ENCODE results near the gene KRTAP4-2. TPM values are rescaled to one million over a fixed set of nuclear protein-coding genes. Genes with fewer than 3 reads are reported as not detected.
"Not testable (repeated sequence)": the region's sequence is repeated elsewhere in the genome, so short reads cannot be mapped to it uniquely, and the experiment has no call there.

Gene KRTAP4-2
- total RNA-seq, 1 donor = not detected

- H4K20me1 ChIP-seq (ENCODE audit: insufficient read depth, low read length) = no peaks in the 10 kb centered on the region
- no peak for TF ChIP-seq CTCF (IDR thresholded peaks at IDR 0.05; ENCODE audit: extremely low read depth, low read depth, low read length)
- H3K9me3 ChIP-seq (ENCODE audit: low read depth, low read length) = no peaks in the 10 kb centered on the region
- H3K4me2 ChIP-seq (ENCODE audit: insufficient read depth, low read length) = peak overlapping the region; percentile 44
- no peaks in the 10 kb centered on the region for H3K27me3 ChIP-seq (ENCODE audit: insufficient read depth, low read length)
- peaks cover 10% of the 10 kb centered on the region for H3K4me1 ChIP-seq (ENCODE audit: insufficient read depth, low read length)
- H3K79me2 ChIP-seq (ENCODE audit: insufficient read depth, low read length) = no peaks in the 10 kb centered on the region
- no peak for DNase-seq (ENCODE audit: insufficient read length, low spot score, missing footprints)
- no peak overlapping the region for H3K27ac ChIP-seq (ENCODE audit: low read depth, low read length)
- H3K36me3 ChIP-seq (ENCODE audit: insufficient read depth, low read length) = no peaks in the 10 kb centered on the region
- no peak overlapping the region for H3K4me3 ChIP-seq (ENCODE audit: insufficient read depth, low read length)
- peak overlapping the region; percentile 74 for H2AFZ ChIP-seq (ENCODE audit: low read length)
These were observed 18.0 kb upstream of the KRTAP4-2 start for GRCh38 chr17:41196068-41196467.

- Histone ChIP-seq H3K27me3 (ENCODE audit: insufficient read depth, low read length) (no peaks in the 10 kb centered on the region), H3K36me3 (ENCODE audit: insufficient read depth, low read length) (no peaks in the 10 kb centered on the region), H2AFZ (ENCODE audit: low read length) (no peak overlapping the region), H3K4me3 (ENCODE audit: insufficient read depth, low read length) (no peak overlapping the region), H3K9me3 (ENCODE audit: low read depth, low read length) (no peaks in the 10 kb centered on the region), H3K4me2 (ENCODE audit: insufficient read depth, low read length) (no peak overlapping the region), H3K27ac (ENCODE audit: low read depth, low read length) (no peak overlapping the region), H3K79me2 (ENCODE audit: insufficient read depth, low read length) (no peaks in the 10 kb centered on the region), H4K20me1 (ENCODE audit: insufficient read depth, low read length) (no peaks in the 10 kb centered on the region), H3K4me1 (ENCODE audit: insufficient read depth, low read length) (no peaks in the 10 kb centered on the region)
- DNase-seq (ENCODE audit: insufficient read length, low spot score, missing footprints) = no peak
- TF ChIP-seq CTCF (IDR thresholded peaks at IDR 0.05; ENCODE audit: extremely low read depth, low read depth, low read length) = no peak
These were observed 12.3 kb upstream of the KRTAP4-2 start for GRCh38 chr17:41190328-41190727.

GRCh38 chr17:41189837-41190318, 11.9 kb upstream of the KRTAP4-2 start, which contains the start of gene KRTAP9-1:
Gene KRTAP9-1 (plus strand): TSS chr17:41189887. CDS start chr17:41189887, 0 bp downstream.
- not testable (repeated sequence) for H3K4me2 ChIP-seq (ENCODE audit: insufficient read depth, low read length); H3K36me3 ChIP-seq (ENCODE audit: insufficient read depth, low read length); DNase-seq (ENCODE audit: insufficient read length, low spot score, missing footprints); H2AFZ ChIP-seq (ENCODE audit: low read length); H3K27me3 ChIP-seq (ENCODE audit: insufficient read depth, low read length); H3K4me3 ChIP-seq (ENCODE audit: insufficient read depth, low read length); H4K20me1 ChIP-seq (ENCODE audit: insufficient read depth, low read length); H3K79me2 ChIP-seq (ENCODE audit: insufficient read depth, low read length); H3K4me1 ChIP-seq (ENCODE audit: insufficient read depth, low read length); H3K9me3 ChIP-seq (ENCODE audit: low read depth, low read length); H3K27ac ChIP-seq (ENCODE audit: low read depth, low read length)

- no peak for TF ChIP-seq CTCF (IDR thresholded peaks at IDR 0.05; ENCODE audit: extremely low read depth, low read depth, low read length)
These were observed 8.9 kb upstream of the KRTAP4-2 start for GRCh38 chr17:41186872-41187271.

More at GRCh38 chr17:41186872-41187271, 8.9 kb upstream of the KRTAP4-2 start:
- Histone ChIP-seq H3K4me2 (ENCODE audit: insufficient read depth, low read length) (no peak overlapping the region), H3K27ac (ENCODE audit: low read depth, low read length) (no peak overlapping the region), H2AFZ (ENCODE audit: low read length) (no peak overlapping the region), H3K4me3 (ENCODE audit: insufficient read depth, low read length) (no peak overlapping the region), H3K36me3 (ENCODE audit: insufficient read depth, low read length) (no peaks in the 10 kb centered on the region), H3K9me3 (ENCODE audit: low read depth, low read length) (no peaks in the 10 kb centered on the region), H3K79me2 (ENCODE audit: insufficient read depth, low read length) (no peaks in the 10 kb centered on the region), H3K27me3 (ENCODE audit: insufficient read depth, low read length) (no peaks in the 10 kb centered on the region), H3K4me1 (ENCODE audit: insufficient read depth, low read length) (no peaks in the 10 kb centered on the region), H4K20me1 (ENCODE audit: insufficient read depth, low read length) (no peaks in the 10 kb centered on the region)
- DNase-seq (ENCODE audit: insufficient read length, low spot score, missing footprints) = no peak

All from osteoblast (primary cell).